GM18519 (cell line): Measurements from ENCODE around the gene NTRK3.

ENCODE experiments used
- ATAC-seq: cut with Tn5 transposase; IDR thresholded peaks from one replicate; pipeline ENCODE4 v1.9.1; 2021; ENCODE audit warnings: mild to moderate bottlenecking, moderate library complexity; ENCODE audit not compliant: unreplicated experiment, low FRiP score

NTRK3 gene

GRCh38 chr15:88232771-88233201 lies 23.8 kb downstream of the NTRK3 start:
- ATAC-seq, result no peak

GRCh38 chr15:88231909-88232644 lies 24.5 kb downstream of the NTRK3 start:
- ATAC-seq, result no peak

DNA sequence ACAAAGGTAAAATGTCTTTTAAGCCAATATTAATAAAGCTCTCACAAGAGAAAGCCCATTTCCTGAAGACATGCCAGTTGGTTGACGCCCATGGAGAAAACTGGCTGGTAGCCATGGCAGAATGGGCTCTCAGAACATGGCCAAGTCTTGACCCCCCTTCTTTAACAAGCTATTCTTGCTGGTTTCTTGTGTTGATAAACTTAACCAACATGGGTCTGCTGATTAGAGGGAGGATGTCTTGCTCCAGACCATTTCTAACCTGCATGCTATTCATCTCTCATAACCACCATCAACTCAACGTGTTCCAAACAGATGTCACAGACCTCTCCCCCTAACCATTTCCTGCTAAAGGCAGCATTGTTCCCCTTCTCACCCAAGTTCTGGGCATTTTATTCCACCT lies 25.7 kb downstream of the NTRK3 start:
- ATAC-seq, result no peak

DNA sequence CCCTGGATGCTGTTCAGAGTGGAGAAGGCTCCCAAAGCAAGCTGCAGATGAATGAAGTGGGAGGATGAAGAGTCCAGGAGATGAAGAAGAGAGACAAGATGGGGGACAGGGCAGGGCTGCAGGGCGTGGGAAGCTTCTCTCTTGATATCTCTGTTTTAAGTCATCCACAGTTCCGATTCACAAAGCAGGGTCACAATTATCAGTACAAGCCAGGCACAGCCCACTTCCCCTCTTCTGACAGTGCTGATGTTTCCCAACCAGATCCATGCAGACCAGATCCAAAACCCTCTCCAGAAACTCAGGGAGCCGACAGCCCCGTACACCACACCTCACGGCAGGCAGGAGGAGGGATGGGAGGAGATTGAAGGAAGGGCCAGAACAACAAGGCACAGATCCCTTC lies 31.1 kb downstream of the NTRK3 start:
- ATAC-seq, result no peak

DNA sequence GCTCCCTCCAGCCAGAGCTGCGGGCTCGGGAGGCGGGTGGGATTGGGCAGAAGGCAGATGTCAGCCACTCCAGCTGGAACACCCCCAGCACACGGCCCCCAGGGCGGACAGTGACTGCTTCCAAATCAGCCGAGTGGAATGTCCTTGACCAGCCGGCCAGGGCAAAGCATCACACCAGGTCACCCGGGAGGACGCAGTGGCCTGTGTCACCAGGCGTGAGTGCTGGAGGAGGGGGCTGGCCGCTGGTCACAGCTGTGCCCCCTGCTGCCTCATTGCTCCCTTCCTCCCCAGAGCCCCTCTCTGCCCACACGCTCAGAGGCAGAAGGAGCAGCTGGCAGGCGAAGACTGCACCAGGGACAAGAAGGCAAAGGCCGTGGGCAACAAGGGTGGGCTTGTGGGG lies 33.5 kb downstream of the NTRK3 start:
- ATAC-seq, result no peak

- ATAC-seq, result no peak
Observed at GRCh38 chr15:88221836-88222235, 34.7 kb downstream of the NTRK3 start.

GRCh38 chr15:88220443-88221335 lies 35.9 kb downstream of the NTRK3 start:
- ATAC-seq, result no peak

DNA sequence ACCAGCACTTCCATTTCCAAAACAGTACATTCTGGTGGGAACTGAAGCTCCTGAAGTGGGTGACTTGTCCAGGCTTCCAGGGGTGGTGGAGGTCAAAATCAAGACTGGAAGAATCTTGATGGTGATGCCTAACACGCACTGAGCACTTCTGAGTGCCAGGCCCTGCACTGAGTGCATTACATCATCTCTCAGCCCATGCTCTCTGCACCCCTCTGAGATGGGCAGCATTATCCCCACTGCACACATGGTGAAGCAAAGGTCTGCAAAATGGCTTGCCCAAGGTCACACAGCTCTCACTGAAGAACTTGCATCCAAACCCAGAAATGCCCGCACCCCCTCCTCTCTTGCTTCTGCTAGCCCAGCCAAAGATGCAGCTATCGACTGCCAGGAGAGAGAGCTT lies 36.9 kb downstream of the NTRK3 start:
- ATAC-seq, result no peak

DNA sequence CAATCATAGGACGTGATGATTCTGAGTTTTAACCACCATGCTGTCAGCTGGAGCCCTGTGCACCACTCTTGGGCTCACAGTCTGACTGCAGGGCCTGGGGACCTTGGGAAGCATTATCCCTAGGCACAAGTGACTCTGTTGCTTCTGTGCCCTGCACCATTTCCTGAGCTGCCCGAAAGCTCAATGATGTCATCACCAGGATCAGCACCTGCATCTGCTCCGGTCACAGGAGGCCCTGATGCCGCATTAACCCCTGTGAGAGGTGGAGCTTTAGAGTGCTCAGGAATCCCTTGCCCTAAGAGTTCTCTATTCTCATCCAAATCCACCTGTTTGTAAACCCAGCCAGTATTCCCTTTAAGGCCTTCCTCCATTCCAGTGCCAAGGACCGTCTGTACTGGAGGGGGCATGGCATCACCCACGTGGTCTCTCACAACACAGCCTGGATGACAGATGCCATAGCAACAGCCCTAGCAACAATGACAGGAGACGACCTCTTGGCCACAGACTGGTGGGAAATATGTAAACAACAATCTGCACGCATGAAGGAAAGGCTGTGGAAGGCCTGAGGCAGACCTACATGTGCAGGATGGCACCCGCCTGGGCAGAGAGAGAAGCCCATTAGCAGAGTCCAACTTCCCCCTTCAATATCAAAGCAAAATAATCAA lies 37.9 kb downstream of the NTRK3 start:
- ATAC-seq, result no peak

- ATAC-seq, result no peak
Observed at GRCh38 chr15:88215066-88215648, 41.4 kb downstream of the NTRK3 start.

- no peak for ATAC-seq
Observed at GRCh38 chr15:88209111-88209510, 47.4 kb downstream of the NTRK3 start.

DNA sequence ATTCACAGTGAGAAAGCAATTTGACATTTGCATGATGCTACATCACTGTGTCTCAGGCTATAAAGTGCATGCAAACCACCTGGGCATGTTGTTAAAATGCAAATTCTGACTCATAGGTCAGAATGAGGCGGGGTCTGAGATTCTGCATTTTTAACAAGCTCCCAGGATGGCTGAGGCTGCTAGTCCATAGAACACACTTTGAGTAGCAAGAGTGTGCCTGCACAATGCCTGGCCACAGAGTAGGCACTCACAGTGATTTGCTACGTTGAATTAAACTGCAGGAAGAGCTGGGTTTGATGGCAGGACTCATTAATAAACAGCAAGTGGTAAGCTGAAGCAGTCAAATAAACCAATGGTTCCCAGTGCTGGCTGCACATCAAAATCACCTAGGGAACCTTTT lies 48.1 kb downstream of the NTRK3 start:
- ATAC-seq, result no peak

GRCh38 chr15:88207565-88207964 lies 49.0 kb downstream of the NTRK3 start:
- ATAC-seq, result no peak

- ATAC-seq, result no peak
Observed at GRCh38 chr15:88204584-88204983, 52.0 kb downstream of the NTRK3 start.

GRCh38 chr15:88202231-88202630 lies 54.3 kb downstream of the NTRK3 start:
- ATAC-seq, result no peak

GRCh38 chr15:88201207-88201606 lies 55.3 kb downstream of the NTRK3 start:
- no peak for ATAC-seq

DNA sequence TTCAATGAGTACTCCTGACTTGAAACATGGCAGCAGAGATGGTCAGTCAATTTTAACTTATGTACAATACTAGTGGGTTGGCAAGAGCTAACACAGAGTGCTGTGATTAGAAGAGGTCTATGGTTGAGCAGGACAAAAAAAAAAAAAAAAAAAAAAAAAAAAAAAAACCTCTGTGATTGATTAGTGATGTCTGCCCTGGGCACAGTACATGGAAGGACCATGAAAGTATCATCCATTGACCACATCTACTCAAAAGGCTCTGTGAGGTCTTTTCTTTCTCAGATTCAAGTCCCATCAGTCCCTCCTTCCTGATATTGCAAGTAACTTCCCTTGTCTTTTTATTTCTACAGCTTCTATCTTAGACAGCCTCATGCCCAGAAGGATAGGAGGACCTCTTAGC lies 59.6 kb downstream of the NTRK3 start:
- ATAC-seq, result no peak

GRCh38 chr15:88194162-88194561 lies 62.4 kb downstream of the NTRK3 start:
- no peak for ATAC-seq

GRCh38 chr15:88193415-88193814 lies 63.1 kb downstream of the NTRK3 start:
- no peak for ATAC-seq

GRCh38 chr15:88191812-88192165 lies 64.8 kb downstream of the NTRK3 start:
- ATAC-seq, result no peak

DNA sequence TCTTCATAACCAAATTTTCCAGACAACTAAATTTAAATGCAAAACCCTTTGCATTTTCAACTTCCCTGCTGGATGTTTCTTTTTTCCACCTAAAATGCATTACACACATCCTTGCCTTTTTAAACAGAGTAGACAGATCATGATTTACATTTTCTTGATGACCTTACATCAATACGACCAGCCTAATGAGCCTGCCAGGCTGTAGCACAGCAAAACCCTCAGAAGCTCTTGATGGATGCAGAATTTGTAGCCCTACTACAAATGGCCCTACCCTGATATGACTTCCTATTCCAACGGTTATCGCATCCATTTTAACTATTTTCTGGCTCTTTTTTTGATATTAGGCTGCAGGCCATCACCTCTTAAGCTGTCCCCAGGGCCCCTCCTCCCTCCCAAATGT lies 66.3 kb downstream of the NTRK3 start:
- no peak for ATAC-seq
